Islet of Langerhans (tissue), 1 donor: ENCODE data around the gene GATAD2B.
"Not testable (repeated sequence)": the region's sequence is repeated elsewhere in the genome, so short reads cannot be mapped to it uniquely, and the experiment has no call there.

ENCODE experiments used
- FAIRE-seq: peaks from one replicate; lab custom pipeline; 2011; peaks lifted over from hg19 to GRCh38; lab: Jason Lieb, UNC

GATAD2B gene

GRCh38 chr1:153886127-153886526 lies 36.6 kb downstream of the GATAD2B start:
- no peak for FAIRE-seq

DNA sequence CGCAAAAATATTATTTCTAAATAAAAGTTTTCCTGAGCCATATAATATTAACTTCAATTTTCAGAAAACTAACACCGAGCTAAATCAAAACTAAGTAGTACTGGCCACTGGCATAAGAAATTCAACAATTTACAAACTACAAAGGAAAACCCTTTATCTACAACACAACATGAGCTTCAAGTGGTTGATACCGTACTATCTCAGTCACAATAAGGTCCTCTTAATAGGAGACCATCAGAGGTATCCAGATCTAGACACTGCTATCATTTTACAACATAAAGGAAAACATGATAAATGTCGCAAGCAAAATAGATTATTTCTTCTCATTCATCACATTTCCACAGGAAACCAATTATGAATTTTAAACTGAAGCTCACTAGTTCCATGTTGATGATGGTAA lies 39.5 kb downstream of the GATAD2B start:
- no peak for FAIRE-seq

- FAIRE-seq, result no peak
Measured at GRCh38 chr1:153882296-153882912, 40.4 kb downstream of the GATAD2B start.

DNA sequence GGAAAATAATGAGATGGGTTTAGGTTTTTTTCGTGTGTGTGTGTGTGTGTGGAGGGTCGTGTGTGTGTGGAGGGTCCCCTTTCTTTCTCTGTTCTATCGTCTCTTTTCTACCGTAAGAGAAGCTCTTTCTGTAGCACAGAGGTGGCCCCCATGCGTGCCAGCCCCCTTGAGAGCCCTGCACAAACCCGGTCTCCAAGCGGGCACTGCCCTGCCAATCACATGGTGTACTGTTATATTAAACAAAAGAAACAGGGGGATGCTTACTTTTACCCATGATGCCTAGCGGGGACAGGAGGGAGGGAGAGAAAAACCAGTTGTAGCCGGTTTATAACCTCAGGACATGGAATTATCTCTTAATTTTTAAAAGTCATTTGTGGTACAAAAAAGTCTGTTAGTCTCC lies 41.0 kb downstream of the GATAD2B start:
- FAIRE-seq, result no peak

DNA sequence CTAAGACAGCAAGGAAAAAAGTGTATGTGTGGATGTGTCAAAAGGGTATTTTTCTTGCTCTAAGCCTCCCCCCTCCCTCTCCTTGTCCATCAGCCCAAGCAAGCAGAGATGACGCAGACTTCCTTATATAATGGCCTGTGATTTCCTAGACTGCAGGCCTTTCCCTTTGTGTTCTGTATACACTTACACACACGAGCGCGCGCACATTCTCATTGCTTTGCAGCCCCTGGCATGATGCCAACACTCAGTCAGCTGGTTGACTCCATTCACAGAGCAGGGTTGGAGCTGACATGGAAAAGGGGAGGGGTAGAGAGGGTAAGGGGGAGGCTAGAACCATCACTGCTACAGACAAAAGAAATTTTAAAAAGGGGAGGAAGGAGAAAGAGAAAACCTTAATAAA lies 41.8 kb downstream of the GATAD2B start:
- FAIRE-seq, result no peak

- no peak for FAIRE-seq
Measured at GRCh38 chr1:153880024-153880423, 42.7 kb downstream of the GATAD2B start.

DNA sequence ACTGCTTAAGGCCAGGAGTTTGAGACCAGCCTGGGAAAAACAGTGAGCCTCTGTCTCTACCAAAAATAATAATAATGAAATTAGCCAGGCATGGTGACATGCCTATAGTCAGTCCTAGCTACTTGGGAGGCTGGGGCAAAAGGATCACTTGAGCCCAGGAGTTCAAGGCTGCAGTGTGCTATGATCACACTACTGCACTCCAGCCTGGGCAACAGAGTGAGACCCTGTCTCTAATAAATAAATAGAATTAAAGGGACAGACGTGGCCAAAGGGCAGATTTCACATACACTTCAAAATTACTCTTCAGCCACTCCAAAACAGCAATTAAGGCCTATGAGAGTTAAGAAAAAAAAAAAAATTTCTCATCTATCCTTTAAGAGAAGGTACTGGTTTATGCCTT lies 45.7 kb downstream of the GATAD2B start:
- FAIRE-seq, result no peak

GRCh38 chr1:153872934-153873333 lies 49.8 kb downstream of the GATAD2B start:
- FAIRE-seq, result no peak

DNA sequence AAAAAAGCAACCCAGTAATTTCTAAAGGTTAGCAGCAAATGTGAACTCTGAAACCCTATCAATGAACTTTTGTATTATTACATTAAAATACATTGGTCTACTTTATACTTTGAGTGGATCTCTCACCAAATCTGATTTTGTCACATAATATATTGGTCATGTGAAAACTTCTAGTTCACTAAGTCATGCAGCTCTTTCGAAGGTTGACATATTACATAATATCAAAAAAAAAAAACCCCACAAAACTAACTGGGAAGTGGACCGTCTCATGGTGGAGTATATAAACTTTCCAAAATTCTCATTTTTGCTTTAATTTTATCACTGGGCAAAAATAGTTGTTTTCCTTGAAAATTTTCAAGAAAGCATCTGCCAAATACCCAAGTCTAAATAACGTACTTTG lies 50.4 kb downstream of the GATAD2B start:
- FAIRE-seq, result no peak

- FAIRE-seq, result no peak
Measured at GRCh38 chr1:153869486-153869885, 53.3 kb downstream of the GATAD2B start.

DNA sequence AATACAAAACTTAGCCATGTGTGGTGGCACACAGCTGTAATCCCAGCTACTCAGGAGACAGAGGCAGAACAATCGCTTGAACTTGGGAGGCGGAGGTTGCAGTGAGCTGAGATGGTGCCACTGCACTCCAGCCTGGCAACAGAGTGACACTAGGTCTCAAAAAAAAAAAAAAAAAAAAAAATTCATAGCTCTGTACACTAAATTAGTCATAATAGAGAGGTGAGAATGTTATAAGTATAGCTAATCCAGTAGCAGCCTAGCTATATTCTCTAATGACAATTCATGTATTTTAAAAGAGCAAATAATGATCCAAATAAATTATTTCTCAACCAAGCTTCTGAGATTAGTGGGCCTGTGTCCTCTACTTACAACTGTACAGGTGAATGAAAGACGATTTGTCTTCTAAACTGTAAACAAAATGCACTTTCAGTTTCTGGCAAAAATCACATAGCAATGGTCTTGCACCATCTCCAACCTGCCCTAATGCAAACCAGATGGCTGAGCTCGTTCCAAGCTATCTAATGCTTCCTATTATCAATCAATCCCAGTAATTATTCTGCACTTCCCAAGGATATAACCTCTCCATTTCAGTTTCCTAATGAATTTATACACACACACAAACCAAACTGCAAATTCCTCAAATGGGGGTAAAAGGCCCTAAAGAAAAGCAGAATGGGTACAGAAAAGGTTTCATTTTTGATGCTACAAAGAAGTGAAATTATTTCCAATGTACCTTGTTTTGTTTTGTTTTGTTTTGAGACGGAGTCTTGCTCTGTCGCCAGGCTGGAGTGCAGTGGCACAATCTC lies 56.5 kb downstream of the GATAD2B start:
- FAIRE-seq, result no peak

DNA sequence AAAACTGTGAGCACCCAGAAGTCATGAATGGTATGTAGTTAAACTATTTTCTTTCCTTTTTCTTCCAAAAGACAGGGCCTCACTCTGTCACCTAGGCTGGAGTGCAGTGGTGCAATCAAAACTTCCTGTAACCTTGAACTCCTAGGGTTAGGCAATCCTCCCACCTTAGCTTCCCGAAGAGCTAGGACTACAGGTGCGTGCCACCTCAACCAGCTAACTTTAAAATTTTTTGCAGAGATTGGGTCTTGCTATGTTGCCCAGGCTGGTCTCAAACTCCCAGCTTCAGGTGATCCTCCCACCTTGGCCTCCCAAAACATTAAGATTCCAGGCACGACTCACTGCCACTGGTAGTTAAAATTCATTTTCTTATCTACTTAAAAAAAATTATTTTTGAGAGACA lies 62.5 kb downstream of the GATAD2B start:
- FAIRE-seq, result no peak

- FAIRE-seq, result no peak
Measured at GRCh38 chr1:153857505-153857904, 65.3 kb downstream of the GATAD2B start.

DNA sequence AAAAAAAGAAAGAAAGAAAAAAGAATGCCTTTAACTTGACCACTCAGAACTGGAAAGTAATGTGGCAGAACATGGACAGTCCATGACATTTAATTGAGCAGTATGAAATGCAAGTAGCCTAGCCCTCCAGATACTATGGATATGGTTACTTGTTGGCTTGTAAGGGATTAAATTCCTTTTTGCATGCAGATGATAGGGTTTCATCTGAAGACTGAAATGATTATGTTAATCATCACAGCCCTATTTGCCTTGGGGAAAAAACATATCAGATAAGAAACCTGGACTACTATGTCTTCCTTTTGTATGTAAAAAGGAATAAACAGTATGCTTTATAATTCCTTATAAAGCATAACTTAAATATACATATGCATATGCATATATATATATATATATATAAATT lies 66.0 kb downstream of the GATAD2B start:
- no peak for FAIRE-seq

GRCh38 chr1:153852170-153852569 lies 70.6 kb downstream of the GATAD2B start:
- FAIRE-seq, result no peak

GRCh38 chr1:153849487-153850185 lies 73.1 kb downstream of the GATAD2B start:
- no peak for FAIRE-seq

DNA sequence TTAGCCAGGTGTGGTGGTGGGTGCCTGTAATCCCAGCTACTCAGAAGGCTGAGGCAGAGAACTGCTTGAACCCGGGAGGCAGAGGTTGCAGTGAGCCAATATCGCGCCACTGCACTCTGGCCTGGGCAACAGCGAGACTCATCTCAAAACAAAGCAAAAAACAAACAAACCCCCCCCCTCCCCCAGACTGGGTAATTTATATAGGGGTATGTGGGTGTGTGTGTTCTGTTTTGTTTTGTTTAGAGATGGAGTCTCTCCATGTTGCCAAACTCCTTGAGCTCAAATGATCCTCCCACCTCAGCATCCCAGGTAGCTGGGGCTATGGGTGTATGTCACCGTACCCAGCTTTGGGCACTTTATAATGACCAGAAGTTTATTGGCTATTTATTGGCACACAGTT lies 74.0 kb downstream of the GATAD2B start:
- no peak for FAIRE-seq

- no peak for FAIRE-seq
Measured at GRCh38 chr1:153845158-153845557, 77.6 kb downstream of the GATAD2B start.

DNA sequence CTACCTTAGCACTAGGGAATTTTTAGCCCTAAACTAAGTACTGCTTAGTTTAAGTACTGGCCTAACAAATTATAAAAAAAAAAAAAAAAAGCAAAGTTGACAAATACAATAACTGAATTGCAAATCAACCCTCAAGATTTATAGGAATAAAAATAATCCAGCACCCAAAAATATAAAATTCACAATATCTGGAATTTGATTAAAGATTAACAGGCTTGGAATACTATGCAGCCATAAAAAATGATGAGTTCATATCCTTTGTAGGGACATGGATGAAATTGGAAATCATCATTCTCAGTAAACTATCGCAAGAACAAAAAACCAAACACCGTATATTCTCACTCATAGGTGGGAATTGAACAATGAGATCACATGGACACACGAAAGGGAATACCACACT lies 78.4 kb downstream of the GATAD2B start:
- not testable (repeated sequence) for FAIRE-seq

DNA sequence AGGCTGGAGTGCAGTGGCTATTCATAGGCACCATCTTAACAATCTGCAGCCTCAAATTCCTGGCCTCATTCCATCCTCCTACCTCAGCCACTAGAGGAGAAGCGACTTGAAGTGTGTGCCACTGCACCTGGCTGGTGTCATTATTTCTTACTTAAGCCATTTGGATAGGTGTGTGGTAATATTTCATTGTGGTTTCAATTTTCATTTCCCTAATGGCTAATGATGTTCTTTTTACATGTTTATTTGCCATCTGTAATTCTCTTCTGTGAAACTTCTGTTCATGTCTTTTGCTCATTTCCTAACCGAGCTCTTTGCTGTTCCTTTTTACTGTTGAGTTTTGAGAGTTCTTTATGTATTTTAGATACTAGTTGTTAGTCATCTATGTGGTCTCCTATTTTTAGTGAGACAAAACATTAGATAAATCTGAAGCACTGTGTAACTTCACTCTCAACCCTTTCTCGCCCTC lies 80.7 kb downstream of the GATAD2B start:
- no peak for FAIRE-seq

GRCh38 chr1:153841463-153841994 lies 81.2 kb downstream of the GATAD2B start:
- FAIRE-seq, result no peak

DNA sequence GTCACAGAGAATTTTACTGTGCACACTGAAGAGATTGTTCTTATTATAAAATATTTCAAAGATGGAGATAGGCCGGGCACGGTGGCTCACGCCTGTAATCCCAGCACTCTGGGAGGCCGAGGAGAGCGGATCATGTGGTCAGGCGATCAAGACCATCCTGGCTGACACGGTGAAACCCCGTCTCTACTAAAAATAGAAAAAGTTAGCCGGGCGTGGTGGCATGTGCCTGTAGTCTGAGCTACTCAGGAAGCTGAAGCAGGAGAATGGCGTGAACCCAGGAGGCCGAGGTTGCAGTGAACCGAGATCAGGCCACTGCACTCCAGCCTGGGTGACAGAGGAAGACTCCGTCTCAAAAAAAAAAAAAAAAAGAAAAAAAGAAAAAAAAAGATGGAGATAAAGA lies 82.0 kb downstream of the GATAD2B start:
- FAIRE-seq, result not testable (repeated sequence)

DNA sequence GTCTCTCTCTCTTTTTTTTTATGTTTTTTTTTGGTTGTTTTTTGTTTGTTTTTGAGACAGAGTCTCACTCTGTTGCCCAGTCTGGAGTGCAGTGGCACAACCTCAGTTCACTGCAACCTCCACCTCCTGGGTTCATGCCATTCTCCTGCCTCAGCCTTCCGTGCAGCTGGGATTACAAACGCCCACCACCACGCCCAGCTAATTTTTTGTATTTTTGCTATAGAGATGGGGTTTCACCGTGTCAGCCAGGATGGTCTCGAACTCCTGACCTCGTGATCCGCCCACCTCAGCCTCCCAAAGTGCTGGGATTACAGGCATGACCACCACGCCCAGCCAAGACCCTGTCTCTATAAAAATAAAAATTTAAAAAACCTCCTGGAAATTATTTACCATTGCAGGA lies 88.8 kb downstream of the GATAD2B start:
- FAIRE-seq, result not testable (repeated sequence)
